Activated CD8-positive, alpha-beta memory T cell treated with anti-CD3 and anti-CD28 coated beads, Interleukin-2, amount 50 U/mL, for 24 hours (primary cell): ENCODE results near the gene MAP1LC3B.
"Not testable (repeated sequence)": the region's sequence is repeated elsewhere in the genome, so short reads cannot be mapped to it uniquely, and the experiment has no call there.

ENCODE experiments used
- DNase-seq: peaks from one replicate; pipeline ENCODE4 v3.0.0-alpha.2; 2020; ENCODE audit errors: extremely low read depth

MAP1LC3B gene

DNA sequence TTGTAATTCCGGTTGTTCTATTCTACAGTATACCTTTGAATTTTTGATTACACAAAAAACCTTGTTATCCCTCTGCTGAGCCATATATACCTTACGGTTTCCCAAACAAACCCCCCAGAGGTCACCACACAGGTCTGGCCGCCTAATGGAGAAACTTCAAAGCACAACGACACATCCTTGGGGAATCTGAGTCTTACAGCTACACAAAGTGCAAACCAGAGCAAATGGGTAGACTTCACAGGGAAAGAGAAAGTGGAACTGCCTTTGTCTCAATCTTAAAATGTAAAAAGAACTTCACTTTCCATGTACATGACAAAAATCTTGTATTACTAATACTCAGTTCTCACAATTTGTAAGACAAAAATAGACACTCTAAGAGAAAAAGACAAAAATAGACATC is 11.3 kb upstream of the MAP1LC3B start:
- DNase-seq = no peak

DNA sequence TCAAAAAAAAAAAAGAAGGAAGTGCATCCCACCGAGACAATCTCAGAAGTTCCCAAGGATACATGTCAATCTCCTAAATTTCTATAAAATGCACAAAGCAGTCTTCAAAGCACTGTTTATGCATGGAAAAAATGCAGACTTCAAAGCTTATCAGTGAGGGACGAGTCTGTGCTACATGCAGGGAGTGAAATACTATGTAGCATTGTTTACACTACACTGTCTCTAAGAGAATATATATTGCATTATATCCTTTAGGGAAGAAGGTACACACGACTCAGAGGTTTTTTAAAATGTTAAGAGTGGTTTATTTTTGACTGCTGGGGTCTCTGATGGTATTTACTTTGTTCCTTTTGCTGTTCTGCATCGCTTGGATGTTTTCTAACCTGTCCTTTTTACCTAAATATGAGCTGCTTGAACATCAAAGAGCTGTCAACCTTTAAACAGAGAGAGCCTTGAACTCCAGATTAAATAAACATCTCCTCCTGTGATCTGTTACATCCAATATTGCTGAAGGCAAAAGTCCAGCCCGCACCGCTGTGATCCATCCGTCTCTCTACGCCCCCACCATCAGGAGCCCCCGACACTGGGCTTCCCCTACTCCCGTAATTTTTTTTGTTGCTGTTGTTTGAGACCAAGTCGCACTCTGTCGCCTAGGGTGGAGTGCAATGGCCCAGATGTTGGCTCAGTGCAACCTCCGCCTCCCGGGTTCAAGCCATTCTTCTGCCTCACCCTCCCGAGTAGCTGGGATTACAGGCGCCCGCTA is 9.9 kb upstream of the MAP1LC3B start:
- no peak for DNase-seq

DNA sequence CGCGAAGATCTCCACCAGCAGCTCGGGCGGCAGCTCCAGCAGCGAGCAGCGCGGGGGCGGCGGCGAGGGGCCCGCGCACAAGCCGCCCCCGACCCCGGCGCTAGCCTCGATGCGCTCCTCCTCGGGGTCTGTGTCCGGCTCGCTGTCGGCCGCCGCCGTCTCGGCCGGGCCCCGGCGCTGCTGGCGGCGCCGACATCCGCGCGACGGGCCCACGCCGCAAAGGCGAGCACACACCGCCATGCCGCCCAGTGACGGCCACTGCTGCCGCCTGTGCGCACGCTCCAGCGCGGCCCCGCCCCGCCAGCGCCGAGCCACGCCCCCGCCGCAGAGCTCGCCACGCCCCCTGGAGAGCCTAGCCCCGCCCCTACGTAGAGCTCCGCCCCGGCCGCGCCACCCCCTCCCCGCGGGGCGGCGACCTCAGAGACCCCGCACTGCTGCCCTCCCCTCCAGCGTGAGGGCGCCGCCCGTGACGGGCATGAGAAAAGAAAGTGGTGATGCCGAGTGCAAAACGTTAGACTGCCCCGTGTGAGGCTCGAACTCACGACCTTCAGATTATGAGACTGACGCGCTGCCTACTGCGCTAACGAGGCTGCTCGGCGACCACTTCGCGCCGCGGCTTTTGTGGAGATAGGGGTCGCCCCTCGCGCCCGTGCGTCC is 8.5 kb upstream of the MAP1LC3B start, which contains the start of gene FBXO31:
Gene FBXO31, minus strand, starts transcription at position 272 of the 657 bp plus-strand sequence. Its CDS starts 32 bp downstream, at position 240.
- peak; percentile 70 for DNase-seq

DNA sequence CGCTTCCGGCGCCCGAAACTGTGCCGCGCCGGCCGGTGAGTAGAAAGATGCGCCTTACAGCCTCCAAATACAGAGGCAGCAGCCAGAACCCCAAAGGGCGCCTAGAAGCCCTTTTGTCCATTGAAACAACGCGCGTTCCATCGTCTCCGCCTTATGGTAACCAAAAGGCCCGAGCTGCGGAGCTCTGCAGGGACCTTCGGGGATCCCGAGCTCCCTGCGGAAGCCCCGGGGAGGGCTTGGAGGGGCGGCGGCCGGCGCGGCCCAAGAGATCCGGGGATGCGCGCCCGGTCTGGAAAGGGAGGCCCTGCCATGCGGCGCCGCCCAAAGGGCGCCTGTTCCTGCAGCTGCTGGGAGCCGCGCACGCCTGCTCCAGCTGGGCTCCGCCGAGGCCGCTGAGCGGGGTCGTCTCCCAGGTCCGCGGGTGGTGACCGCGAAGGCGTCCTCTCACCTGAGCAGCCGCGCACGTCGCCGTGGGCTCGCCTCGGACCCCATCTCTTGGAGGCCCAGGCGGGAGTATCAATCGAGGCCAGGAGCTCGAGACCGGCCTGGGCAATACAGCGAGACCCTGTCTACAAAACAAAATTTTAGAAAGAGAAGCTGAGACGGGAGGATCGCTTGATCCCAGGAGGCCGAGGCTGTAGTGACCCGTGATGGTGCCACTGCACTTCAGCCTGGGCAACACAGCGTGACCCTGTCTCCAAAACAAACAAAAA is 7.8 kb upstream of the MAP1LC3B start:
- no peak for DNase-seq

DNA sequence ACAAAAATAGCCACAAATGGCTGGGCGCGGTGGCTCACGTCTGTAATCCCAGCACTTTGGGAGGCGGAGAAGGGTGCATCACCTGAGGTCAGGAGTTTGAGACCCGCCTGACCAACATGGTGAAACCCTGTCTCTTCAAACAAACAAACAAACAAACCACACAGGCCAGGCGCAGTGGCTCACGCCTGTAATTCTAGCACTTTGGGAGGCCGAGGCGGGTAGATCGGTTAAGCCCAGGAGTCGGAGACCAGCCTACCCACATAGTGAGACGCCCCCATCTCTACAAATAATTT is 7.3 kb upstream of the MAP1LC3B start:
- DNase-seq = not testable (repeated sequence)

DNA sequence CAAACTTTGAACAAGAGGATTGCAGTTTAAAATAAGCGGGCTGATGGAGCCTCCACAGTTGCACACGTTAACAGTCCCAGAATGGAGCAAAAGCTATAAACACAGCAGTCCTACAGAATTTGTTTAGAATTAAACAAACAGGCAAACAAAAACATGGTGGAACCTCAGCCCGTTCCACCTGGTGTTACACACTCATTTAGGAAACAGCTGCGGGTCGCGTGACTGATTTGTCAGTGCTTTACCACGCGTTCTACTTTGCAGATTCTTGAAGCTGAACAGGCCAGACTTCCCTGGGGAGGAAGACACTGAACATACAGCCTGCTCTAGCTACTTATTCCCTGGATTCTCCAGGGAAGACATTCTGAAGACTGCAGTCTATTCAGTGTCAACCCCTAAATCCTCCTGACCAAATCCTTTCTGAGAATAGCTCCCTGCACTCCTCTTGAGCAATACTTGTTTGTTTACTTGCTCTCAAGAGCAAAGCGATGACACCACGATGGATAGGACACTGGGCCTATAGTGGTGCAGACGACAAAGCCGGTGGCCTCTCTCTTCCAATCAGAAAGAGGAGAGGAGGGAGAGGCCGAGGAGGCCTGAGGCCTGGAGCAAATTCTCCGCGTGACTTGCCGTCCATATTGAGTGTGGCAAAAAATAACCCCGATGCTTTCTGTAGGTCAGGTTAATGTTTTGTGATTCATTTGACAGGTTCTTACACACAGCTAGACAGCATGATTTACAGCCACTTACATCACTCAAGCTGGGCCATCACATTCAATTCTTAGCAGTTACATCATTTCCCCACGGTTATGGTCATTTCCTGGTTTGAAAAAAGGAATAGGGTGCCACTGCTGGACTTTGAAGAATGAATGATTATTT is 4.0 kb upstream of the MAP1LC3B start:
- DNase-seq = peak; percentile 75

DNA sequence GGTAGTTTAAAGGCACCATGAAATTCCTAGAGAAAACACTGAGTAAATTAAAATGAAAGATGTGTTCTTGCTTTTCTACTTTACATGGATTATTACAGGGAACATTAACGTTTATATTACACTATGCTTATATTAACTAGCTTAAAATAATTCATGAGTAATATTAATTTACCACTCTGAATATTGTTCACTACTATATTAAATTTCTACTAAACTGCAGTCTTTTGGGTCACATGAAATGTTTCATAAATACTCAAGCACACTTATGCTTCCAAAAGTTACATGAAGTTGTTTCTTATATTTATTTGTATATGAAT is 3.4 kb upstream of the MAP1LC3B start:
- no peak for DNase-seq

DNA sequence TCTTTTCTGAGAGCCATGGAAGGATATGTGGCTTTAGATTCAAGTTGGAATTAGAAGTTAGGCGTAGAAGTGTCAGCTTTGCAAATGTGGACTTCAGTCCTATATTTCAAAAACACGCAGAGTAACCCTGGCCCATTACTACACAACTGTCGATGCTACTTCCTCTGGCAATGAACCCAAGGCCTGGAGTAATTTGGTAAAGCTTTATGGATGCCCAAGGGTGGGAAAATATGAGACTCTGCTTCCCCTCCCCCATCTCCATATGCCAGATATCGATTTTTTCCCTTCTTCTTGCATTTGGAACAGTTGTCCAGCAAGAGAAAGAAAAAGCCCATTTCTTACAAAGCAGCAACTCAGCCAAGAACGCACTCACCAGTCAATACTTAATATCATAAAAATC is 2.9 kb upstream of the MAP1LC3B start:
- no peak for DNase-seq

DNA sequence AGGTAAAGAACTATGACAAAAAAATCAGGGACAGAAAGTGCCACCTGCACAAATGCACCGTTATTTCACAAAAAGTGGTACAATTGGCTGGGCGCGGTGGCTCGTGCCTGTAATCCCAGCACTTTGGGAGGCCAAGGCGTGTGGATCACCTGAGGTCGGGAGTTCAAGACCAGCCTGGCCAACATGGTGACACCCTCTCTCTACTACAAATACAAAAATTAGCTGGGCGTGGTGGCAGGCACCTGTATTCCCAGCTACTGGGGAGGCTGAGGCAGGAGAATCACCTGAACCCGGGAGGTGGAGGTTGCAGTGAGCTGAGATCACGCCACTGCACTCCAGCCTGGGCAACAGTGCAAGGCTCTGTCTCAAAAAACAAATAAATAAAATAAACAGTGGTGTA is 2.2 kb upstream of the MAP1LC3B start:
- not testable (repeated sequence) for DNase-seq

DNA sequence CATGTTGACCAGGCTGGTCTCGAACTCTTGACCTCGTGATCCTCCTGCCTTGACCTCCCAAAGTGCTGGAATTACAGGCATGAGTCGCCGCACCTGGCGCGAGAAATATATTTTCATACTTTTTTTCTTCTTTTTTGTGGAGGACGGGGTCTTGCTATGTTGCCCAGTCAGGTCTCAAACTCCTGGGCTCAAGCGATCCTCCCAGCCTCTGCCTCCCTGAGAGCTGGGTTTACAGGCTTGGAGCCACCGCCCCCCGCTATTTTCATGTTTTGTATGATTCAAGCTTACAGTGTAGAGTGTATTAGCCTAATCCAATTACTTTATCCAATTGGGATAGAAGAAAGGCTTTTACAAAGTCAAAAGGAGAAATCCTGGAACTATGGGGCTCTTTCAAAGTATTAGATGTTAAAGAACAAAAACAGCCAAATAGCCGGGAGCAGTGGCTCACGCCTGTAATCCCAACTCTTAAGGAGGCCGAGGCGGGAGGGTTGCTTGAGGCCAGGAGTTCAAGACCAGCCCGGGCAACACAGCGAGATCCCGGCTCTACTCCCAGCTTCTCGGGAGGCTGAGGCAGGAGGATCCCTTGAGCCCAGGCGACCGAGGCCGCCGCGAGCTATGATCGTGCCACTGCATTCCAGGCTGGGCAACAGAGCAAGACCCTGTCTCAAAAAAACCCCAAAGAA is 1.4 kb upstream of the MAP1LC3B start:
- DNase-seq = no peak

DNA sequence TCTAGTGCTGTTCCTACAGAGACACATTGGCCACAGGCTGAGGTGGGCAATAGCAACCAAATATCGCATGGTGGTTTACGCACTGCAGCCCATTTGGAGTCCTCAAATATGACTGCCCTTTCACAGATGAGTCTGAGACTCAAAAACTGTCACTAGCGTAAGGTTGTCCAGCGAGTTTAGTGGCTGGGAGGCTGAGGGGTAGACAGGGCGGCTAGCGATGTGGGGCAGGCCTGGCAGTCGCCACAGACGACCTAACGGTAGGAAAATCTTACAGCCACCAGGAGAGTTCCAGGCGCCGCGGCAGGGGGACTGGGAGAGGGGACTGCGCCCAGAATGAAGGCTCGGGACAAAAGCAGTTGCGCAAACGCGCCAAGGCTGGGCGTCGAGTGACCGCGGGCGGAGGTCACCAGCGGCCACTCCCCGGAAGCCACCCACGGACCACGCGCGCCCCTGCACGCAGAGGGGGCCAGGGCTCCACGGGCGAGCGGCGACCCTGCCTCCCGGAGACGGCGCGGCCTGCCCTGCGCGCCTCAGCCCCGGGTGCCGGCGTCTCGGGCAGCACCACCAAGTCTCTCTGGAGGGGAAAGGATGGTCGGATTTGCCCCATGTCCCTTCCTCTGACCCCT is 699 bp upstream of the MAP1LC3B start:
- DNase-seq = no peak

DNA sequence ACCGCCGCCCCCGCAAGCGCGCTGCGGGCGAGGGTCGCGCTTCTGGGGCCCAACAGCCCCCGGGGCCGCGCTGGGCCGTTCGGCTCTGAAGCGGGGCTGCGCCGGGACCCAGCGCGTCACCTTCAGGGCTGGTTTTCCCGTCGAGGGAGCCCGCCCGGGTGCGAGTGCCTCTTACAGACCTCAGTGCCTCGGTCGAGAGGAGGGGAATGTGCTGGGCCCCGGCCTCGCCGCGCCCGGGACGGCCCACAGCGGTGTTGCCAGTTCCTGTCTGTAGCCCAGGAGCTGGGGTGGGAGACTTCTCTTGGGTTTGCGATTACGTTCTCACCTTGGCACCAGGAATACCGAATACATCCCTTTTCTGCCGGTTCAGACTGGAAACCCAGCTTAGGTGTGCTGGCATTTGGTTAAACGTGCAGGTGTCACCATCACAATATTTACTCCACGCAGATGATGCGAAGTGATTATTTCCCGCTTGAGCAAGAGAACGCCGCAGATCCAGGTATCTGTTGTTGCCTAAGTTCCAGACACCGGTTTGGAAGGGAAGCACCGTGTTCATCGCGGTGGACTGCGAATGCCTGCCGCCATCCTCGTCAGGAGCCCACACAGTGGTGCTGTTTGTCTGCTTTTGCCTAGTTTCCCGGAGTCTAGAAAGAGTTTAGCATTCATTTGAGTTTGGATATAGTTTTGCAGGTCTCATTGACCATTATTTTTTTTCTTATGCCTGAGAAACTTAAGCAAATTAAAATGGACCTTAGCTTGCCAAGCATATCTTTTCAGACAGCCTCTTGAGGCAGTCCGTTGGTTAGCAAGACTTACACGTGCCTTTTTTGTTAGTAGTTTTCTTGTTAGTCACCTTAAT is 914 bp downstream of the MAP1LC3B start:
- DNase-seq = no peak

DNA sequence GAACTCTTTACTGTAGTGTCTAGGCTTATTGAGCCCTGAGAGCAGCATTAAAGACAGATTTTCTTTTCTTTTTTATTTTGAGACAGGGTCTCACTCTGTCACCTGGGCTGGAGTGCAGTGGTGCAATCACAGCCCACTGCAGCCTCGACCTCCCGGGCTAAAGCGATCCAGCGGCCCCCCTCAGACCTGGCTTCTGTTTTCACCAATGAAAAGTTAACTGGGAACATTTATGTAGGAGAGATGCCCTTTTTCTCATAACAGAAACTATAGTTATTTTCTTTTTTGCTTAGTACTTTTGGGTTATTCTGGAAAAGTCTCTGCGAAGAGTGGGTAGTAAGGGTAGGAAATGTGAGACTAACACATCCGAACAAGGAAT is 1.5 kb downstream of the MAP1LC3B start:
- no peak for DNase-seq

DNA sequence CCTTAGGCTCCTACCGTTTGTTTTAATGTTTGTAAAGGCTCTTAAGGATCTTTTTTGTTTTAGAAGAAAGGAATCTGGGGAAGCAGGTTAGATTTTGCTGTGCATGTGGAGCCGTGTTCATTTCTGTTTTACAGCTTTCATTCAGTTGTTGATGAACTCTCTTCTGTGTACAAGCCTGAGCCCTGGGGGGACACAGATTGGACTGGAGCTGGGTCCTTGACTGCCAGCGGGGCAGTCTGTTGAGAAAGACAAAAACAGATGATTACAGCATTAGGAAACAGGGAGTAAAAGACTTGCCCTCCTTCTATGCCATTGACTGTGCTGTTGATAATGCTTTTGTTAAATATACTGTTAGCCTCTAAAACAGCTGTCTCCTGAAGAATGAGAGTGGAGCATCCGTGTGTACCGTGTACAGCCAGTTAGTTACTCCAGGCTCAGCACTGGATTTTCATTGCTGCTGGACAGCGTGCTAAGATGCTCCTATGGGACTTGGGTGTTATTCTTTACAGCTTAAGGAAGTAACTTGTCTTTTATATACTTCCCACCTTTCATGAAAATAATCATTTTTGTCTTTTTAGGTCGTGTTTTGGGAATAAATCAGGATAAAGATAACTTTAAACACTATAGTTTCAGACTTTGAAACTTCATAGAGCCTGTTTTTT is 3.2 kb downstream of the MAP1LC3B start:
- DNase-seq = no peak

DNA sequence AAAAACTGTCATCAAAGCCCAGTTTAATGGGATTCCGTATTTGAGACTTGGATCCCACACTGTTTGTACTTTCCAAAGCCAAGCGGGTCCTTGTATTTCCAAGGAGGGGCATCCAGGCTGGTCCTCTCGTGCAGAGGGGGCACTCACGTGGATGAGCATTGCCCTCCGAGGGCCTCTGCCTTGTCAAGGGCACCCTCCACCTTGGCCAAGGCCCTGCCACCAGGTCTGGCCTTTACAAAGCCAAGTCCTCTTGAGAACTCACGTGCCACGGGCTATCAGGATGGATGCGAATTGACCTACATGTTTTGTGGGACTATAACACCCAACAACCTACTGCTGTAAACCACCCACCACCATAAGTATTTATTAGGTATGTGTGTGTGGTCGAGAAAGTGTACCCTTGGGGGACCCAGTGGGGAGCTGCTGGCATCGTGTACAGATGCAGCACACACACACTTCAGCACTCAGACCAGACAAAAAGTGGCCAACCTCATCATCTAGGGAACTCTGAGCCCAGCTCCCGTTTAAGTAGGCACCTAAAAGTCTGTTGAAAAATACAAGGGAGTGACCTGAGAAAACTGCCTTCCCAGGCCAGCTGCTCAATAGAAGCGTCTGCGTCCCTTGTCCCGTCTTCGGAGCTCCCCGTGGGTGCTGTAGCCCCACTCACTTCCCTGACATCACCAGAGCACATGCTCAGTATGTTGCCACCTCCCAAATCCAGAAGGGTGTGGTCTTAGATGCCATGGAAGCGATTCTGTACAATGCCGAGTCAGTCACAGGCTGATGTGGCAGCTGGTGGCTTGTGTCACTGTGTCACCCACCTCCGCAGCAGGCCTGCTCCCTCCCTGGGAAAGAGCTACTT is 12.9 kb downstream of the MAP1LC3B start:
- DNase-seq = no peak

DNA sequence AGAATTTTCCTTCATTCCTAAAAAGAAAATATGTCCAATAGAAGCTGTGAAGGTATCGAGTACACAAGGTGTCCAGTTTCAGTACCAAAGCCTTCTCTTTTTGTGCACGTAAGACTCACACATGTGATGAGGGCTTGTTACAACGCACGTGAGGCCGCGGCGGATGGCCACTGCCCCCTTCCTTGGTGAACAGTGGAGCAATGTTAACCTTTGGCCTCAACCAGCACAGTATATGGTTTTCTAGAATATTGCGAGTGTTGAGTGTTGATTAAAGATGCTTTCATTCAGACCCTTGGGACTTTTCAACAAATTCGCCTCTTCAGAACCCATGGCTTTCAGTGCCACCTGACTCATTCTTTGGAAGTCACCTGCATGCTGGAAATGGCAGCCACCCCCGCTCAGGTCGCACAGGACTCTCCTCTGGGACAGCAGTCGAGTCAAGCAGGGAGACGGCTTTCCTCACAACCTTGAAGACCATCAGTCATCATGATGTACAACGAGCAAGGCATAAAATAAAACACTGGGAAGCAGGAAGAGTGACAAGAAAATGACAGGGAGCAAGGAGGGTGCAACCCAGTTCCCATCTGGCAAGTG is 14.5 kb downstream of the MAP1LC3B start:
- no peak for DNase-seq

DNA sequence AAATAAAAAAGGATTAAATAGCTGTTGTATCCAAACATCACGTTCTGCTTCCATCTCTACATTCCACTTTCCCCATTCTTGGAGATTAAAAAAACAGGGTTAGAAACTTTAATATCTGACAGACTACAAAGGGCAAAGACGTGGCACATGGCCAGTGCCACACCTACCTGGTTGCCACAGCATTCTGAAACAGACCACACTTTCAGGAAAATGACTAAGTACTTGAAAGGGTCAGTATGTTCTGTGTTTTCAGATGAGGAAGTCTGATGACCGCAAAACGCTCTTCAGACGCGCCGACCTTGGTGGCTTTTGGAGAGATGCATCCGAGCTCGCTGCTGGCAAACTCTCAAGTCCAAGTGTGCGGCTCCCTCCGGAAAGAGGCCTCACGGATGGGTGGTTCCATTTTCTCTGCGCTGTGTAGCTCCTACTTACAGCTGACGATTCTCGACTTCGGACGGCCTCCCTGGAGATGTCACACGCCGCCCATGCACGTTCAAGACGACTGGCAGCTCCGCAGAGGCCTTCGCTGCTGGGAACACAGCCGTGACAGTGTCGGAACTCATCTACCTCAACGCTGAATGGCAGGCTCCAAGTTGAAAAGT is 15.5 kb downstream of the MAP1LC3B start:
- no peak for DNase-seq

DNA sequence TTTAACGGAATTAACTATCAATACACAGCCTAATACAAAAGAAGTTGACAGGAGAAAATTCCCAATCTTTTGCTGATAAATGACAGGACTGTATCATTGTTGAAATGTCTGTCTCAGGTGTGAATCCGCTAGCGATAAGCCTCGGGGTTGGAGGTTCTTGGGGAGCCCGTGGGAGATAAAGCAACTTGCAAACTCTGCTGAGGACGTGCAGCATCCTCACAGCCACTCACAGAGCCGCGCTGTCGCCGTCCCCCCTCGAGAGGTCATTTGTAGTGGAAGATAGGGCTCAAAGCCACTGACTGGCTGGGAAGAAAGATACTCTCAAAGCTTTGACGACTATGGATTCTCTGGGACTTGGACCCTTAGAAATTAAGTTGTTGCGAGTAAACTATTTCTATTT is 17.0 kb downstream of the MAP1LC3B start:
- no peak for DNase-seq
